Measurements from ENCODE around the gene PRSS56.
A peak's percentile ranks its signal among the peaks of the same experiment; 100 is the strongest.

The PRSS56 gene

DNA sequence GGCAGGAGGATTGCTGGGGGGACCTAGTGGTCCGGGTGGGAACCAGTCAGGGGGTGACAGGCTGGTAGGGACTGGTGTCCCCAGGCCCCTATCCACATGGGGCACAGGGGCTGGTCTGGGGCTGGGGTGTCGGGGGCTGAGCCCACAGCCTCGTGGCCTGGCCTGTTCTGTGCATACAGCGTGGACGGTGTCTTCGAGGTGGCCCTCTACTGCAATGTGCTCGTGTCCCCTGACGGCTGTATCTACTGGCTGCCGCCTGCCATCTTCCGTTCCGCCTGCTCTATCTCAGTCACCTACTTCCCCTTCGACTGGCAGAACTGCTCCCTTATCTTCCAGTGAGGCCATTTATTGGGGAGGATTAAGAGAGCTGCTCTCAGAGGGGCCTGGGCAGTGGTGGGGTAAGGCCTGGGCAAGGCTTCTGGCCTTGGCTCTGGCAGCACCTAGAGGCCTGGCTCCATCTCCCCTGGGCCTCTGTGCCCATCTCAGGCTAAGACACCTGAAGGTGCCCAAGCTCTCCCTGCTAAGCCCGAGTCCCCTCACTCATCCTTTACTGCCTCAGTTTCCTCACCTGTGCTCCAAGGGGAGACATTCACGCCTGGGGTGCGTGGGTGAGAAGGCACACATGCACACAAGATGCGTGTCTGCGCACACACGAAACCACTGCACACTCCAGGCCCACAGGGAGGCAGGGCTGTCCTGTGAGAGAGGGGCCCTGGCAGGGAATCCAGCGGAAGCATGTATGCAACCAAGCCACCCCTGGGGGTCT lies 21.2 kb downstream of the PRSS56 start:
- H3K9me3 ChIP-seq (ENCODE audit: low read length) = no peaks in the 10 kb centered on the region
- H3K36me3 ChIP-seq (ENCODE audit: insufficient read depth, low read length) = no peaks in the 10 kb centered on the region
- H3K9ac ChIP-seq (ENCODE audit: low read length) = no peak overlapping the region
- H3K27ac ChIP-seq (ENCODE audit: low read depth, low read length) = no peak overlapping the region
- H3K27me3 ChIP-seq (ENCODE audit: control insufficient read depth in 1 of 2, insufficient read depth in 2 of 2, low read length in 2 of 2) = peaks cover 9 to 28% of the 10 kb centered on the region in 2 donors
- H3K4me1 ChIP-seq (ENCODE audit: insufficient read depth, low read length) = no peaks in the 10 kb centered on the region
- no peak overlapping the region for H3K4me3 ChIP-seq (ENCODE audit: low read depth in 1 of 2, low read length in 2 of 2)

- Histone ChIP-seq H3K4me1 (ENCODE audit: insufficient read depth, low read length) (no peaks in the 10 kb centered on the region), H3K36me3 (ENCODE audit: insufficient read depth, low read length) (no peaks in the 10 kb centered on the region), H3K9me3 (ENCODE audit: low read length) (no peaks in the 10 kb centered on the region), H3K27me3 (ENCODE audit: control insufficient read depth in 1 of 2, insufficient read depth in 2 of 2, low read length in 2 of 2) (peaks cover 4 to 24% of the 10 kb centered on the region in 2 donors), H3K4me3 (ENCODE audit: low read depth in 1 of 2, low read length in 2 of 2) (no peak overlapping the region), H3K9ac (ENCODE audit: low read length) (no peak overlapping the region), H3K27ac (ENCODE audit: low read depth, low read length) (no peak overlapping the region)
These were observed 21.9 kb downstream of the PRSS56 start for GRCh38 chr2:232541961-232542714.

- no peaks in the 10 kb centered on the region for H3K9me3 ChIP-seq (ENCODE audit: low read length)
- H3K9ac ChIP-seq (ENCODE audit: low read length) = no peak overlapping the region
- no peaks in the 10 kb centered on the region for H3K4me1 ChIP-seq (ENCODE audit: insufficient read depth, low read length)
- H3K27me3 ChIP-seq (ENCODE audit: control insufficient read depth in 1 of 2, insufficient read depth in 2 of 2, low read length in 2 of 2) = peaks cover 0 to 17% of the 10 kb centered on the region in 2 donors
- H3K36me3 ChIP-seq (ENCODE audit: insufficient read depth, low read length) = no peaks in the 10 kb centered on the region
- H3K27ac ChIP-seq (ENCODE audit: low read depth, low read length) = no peak overlapping the region
- H3K4me3 ChIP-seq (ENCODE audit: low read depth in 1 of 2, low read length in 2 of 2) = no peak overlapping the region
These were observed 22.7 kb downstream of the PRSS56 start for GRCh38 chr2:232542715-232543467.

DNA sequence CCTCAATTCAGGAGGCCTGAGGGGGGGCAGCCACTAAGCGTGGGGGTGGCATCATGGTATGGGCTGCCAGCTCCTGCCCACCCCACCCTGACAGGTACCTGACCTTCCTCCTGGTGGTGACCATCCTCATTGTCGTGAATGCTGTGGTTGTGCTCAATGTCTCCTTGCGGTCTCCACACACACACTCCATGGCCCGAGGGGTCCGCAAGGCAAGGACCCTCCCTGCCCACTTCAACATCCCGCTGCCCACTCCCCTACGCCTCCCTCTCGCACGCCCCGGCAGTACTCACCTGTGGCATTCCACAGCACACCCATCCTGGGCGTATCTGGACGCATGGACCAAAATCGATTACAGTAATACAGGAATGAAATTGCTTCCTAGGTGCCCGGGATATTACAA lies 23.3 kb downstream of the PRSS56 start:
- H3K4me3 ChIP-seq (ENCODE audit: low read depth in 1 of 2, low read length in 2 of 2) = no peak overlapping the region
- no peaks in the 10 kb centered on the region for H3K4me1 ChIP-seq (ENCODE audit: insufficient read depth, low read length)
- H3K9ac ChIP-seq (ENCODE audit: low read length) = no peak overlapping the region
- no peaks in the 10 kb centered on the region for H3K9me3 ChIP-seq (ENCODE audit: low read length)
- H3K27me3 ChIP-seq (ENCODE audit: control insufficient read depth in 1 of 2, insufficient read depth in 2 of 2, low read length in 2 of 2) = peaks cover 0 to 17% of the 10 kb centered on the region in 2 donors
- no peaks in the 10 kb centered on the region for H3K36me3 ChIP-seq (ENCODE audit: insufficient read depth, low read length)
- no peak overlapping the region for H3K27ac ChIP-seq (ENCODE audit: low read depth, low read length)

GRCh38 chr2:232543928-232544631 lies 23.9 kb downstream of the PRSS56 start:
- H3K4me1 ChIP-seq (ENCODE audit: insufficient read depth, low read length) = no peaks in the 10 kb centered on the region
- no peaks in the 10 kb centered on the region for H3K36me3 ChIP-seq (ENCODE audit: insufficient read depth, low read length)
- H3K4me3 ChIP-seq (ENCODE audit: low read depth in 1 of 2, low read length in 2 of 2) = no peak overlapping the region
- no peaks in the 10 kb centered on the region for H3K9me3 ChIP-seq (ENCODE audit: low read length)
- H3K27ac ChIP-seq (ENCODE audit: low read depth, low read length) = no peak overlapping the region
- H3K27me3 ChIP-seq (ENCODE audit: control insufficient read depth in 1 of 2, insufficient read depth in 2 of 2, low read length in 2 of 2) = peaks cover 0 to 17% of the 10 kb centered on the region in 2 donors
- H3K9ac ChIP-seq (ENCODE audit: low read length) = no peak overlapping the region

DNA sequence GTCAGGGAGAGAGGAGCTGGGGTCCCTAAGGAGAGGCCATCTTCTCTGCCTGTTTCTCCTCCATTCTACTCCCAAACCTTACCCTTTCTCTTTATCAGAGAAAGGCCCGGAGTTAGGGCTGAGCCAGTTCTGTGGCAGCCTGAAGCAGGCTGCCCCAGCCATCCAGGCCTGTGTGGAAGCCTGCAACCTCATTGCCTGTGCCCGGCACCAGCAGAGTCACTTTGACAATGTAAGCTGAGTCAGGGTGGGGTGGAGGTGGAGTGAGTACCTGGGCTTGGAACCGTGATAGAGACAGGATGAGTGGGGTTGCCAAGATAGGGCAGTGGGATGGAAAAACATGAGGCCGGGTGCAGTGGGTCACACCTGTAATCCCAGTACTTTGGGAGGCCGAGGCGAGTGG lies 24.5 kb downstream of the PRSS56 start:
- Histone ChIP-seq H3K36me3 (ENCODE audit: insufficient read depth, low read length) (no peaks in the 10 kb centered on the region), H3K27me3 (ENCODE audit: control insufficient read depth in 1 of 2, insufficient read depth in 2 of 2, low read length in 2 of 2) (peaks cover 0 to 11% of the 10 kb centered on the region in 2 donors), H3K9ac (ENCODE audit: low read length) (no peak overlapping the region), H3K4me3 (ENCODE audit: low read depth in 1 of 2, low read length in 2 of 2) (no peak overlapping the region), H3K27ac (ENCODE audit: low read depth, low read length) (no peak overlapping the region), H3K4me1 (ENCODE audit: insufficient read depth, low read length) (no peaks in the 10 kb centered on the region), H3K9me3 (ENCODE audit: low read length) (no peaks in the 10 kb centered on the region)

GRCh38 chr2:232545511-232546375 lies 25.6 kb downstream of the PRSS56 start:
- H3K9ac ChIP-seq (ENCODE audit: low read length) = no peak overlapping the region
- H3K9me3 ChIP-seq (ENCODE audit: low read length) = no peaks in the 10 kb centered on the region
- H3K36me3 ChIP-seq (ENCODE audit: insufficient read depth, low read length) = no peaks in the 10 kb centered on the region
- no peaks in the 10 kb centered on the region for H3K4me1 ChIP-seq (ENCODE audit: insufficient read depth, low read length)
- H3K27ac ChIP-seq (ENCODE audit: low read depth, low read length) = no peak overlapping the region
- no peak overlapping the region for H3K4me3 ChIP-seq (ENCODE audit: low read depth in 1 of 2, low read length in 2 of 2)
- H3K27me3 ChIP-seq (ENCODE audit: control insufficient read depth in 1 of 2, insufficient read depth in 2 of 2, low read length in 2 of 2) = no peaks in the 10 kb centered on the region

DNA sequence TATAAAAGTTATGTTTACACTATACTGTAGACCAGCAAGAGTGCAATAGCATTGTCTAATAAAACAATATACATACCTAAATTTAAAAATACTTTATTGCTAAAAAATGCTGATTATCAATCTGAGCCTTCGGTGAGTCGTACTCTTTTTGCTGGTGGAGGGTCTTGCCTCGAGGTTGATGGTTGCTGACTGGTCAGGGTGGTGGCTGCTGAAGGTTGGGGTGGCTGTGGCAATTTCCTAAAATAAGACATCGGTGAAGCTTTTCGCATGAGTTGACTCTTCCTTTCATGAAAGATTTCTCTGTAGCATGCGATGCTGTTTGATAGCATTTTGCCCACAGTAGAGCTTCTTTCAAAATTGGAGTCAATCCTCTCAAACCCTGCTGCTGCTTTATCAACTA lies 27.8 kb downstream of the PRSS56 start:
- no peaks in the 10 kb centered on the region for H3K9me3 ChIP-seq (ENCODE audit: low read length)
- H3K4me3 ChIP-seq (ENCODE audit: low read depth in 1 of 2, low read length in 2 of 2) = no peak overlapping the region
- no peak overlapping the region for H3K9ac ChIP-seq (ENCODE audit: low read length)
- H3K27me3 ChIP-seq (ENCODE audit: control insufficient read depth in 1 of 2, insufficient read depth in 2 of 2, low read length in 2 of 2) = no peaks in the 10 kb centered on the region
- H3K36me3 ChIP-seq (ENCODE audit: insufficient read depth, low read length) = no peaks in the 10 kb centered on the region
- peaks cover 12% of the 10 kb centered on the region for H3K4me1 ChIP-seq (ENCODE audit: insufficient read depth, low read length)
- no peak overlapping the region for H3K27ac ChIP-seq (ENCODE audit: low read depth, low read length)

DNA sequence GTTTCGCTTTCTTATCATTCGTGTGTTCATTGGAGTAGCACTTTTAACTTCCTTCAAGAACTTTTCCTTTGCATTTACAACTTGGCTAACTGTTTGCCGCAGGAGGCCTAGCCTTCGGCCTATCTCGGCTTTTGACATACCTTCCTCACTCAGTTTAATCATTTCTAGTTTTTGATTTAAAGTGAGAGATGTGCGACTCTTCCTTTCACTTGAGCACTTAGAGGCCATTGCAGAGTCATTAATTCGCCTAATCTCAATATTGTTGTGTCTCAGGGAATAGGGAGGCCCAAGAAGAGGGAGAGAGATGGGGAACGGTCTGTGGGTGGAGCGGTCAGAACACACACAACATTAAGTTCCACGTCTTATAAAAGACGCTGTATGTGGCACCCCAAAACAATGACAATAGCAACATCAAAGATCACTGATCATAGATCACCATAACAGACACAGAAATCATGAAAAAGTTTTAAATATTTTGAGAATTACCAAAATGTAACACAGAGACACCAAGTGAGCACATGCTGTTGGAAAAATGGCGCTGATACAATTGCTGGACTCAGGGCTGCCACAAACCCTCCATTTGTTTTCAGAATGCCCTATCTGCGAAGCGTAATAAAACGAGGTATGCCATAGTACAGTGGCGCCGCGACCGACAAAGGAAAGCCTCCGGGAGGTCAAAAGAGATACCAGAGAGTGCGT lies 29.6 kb downstream of the PRSS56 start:
- Histone ChIP-seq H3K9me3 (ENCODE audit: low read length) (no peaks in the 10 kb centered on the region), H3K4me1 (ENCODE audit: insufficient read depth, low read length) (peaks cover 18% of the 10 kb centered on the region), H3K27ac (ENCODE audit: low read depth, low read length) (peak overlapping the region; percentile 84), H3K27me3 (ENCODE audit: control insufficient read depth in 1 of 2, insufficient read depth in 2 of 2, low read length in 2 of 2) (no peaks in the 10 kb centered on the region), H3K4me3 (ENCODE audit: low read depth in 1 of 2, low read length in 2 of 2) (peak overlapping the region; percentile 72 to 94), H3K9ac (ENCODE audit: low read length) (peak overlapping the region; percentile 70), H3K36me3 (ENCODE audit: insufficient read depth, low read length) (no peaks in the 10 kb centered on the region)

Measured in muscle layer of colon (tissue), 2 donors.